ENCODE results near the gene BMP7. TPM values are rescaled to one million over a fixed set of nuclear protein-coding genes. Genes with fewer than 3 reads are reported as not detected.

The BMP7 gene
- total RNA-seq, 2 experiments from 2014 or later: not detected

GRCh38 chr20:57145089-57145631 is 121.3 kb downstream of the BMP7 start:
- TF ChIP-seq CTCF (IDR thresholded peaks at IDR 0.05): no peak
- Histone ChIP-seq H3K4me3 (ENCODE audit: low read length) (no peak overlapping the region), H3K27me3 (ENCODE audit: control insufficient read depth in 1 of 2, insufficient read depth in 2 of 2, low read length in 2 of 2) (peaks cover 6 to 8% of the 10 kb centered on the region in 2 experiments), H3K36me3 (ENCODE audit: insufficient read depth, low read length) (no peaks in the 10 kb centered on the region), H3K27ac (ENCODE audit: low read depth in 1 of 2, low read length in 2 of 2) (no peak overlapping the region), H3K4me1 (ENCODE audit: insufficient read depth, low read length) (no peaks in the 10 kb centered on the region), H3K9me3 (ENCODE audit: control insufficient read depth in 1 of 2, insufficient read depth in 1 of 2, low read length in 2 of 2) (peaks cover 0 to 18% of the 10 kb centered on the region in 2 experiments)
- no peak for ATAC-seq (ENCODE audit: poor library complexity)
- Mint-ChIP-seq H3K36me3 (ENCODE audit: low read depth) (no peaks in the 10 kb centered on the region), H3K27ac (no peak overlapping the region), H3K4me1 (ENCODE audit: low read depth) (no peaks in the 10 kb centered on the region), H3K27me3 (peaks cover 28% of the 10 kb centered on the region), H3K9me3 (no peaks in the 10 kb centered on the region), H3K4me3 (no peak overlapping the region)
- ChIA-PET POLR2A (no interaction called here), CTCF (no interaction called here)
- DNase-seq: no peak
- intact Hi-C loops (cut with DNase I, micrococcal nuclease): no loop called here

- POLR2A ChIA-PET: no interaction called here
- no peak for ATAC-seq (ENCODE audit: poor library complexity)
- no peaks in the 10 kb centered on the region for H3K36me3 ChIP-seq (ENCODE audit: insufficient read depth, low read length)
Measured at GRCh38 chr20:57143173-57143572, 123.3 kb downstream of the BMP7 start.

GRCh38 chr20:57142667-57143066 is 123.8 kb downstream of the BMP7 start:
- Histone ChIP-seq H3K36me3 (ENCODE audit: insufficient read depth, low read length) (no peaks in the 10 kb centered on the region), H3K4me3 (ENCODE audit: low read length) (no peak overlapping the region), H3K9me3 (ENCODE audit: control insufficient read depth in 1 of 2, insufficient read depth in 1 of 2, low read length in 2 of 2) (peaks cover 0 to 5% of the 10 kb centered on the region in 2 experiments), H3K27me3 (ENCODE audit: control insufficient read depth in 1 of 2, insufficient read depth in 2 of 2, low read length in 2 of 2) (peaks cover 0 to 8% of the 10 kb centered on the region in 2 experiments), H3K27ac (ENCODE audit: low read depth in 1 of 2, low read length in 2 of 2) (no peak overlapping the region), H3K4me1 (ENCODE audit: insufficient read depth, low read length) (no peaks in the 10 kb centered on the region)
- Mint-ChIP-seq H3K9me3 (no peaks in the 10 kb centered on the region), H3K27me3 (peaks cover 14% of the 10 kb centered on the region), H3K36me3 (ENCODE audit: low read depth) (no peaks in the 10 kb centered on the region), H3K4me3 (no peak overlapping the region), H3K27ac (no peak overlapping the region), H3K4me1 (ENCODE audit: low read depth) (no peaks in the 10 kb centered on the region)
- ATAC-seq (ENCODE audit: poor library complexity) (no peak), DNase-seq (no peak)
- intact Hi-C loops (cut with DNase I, micrococcal nuclease): no loop called here
- CTCF ChIA-PET: no interaction called here
- POLR2A ChIA-PET: no interaction called here
- no peak for TF ChIP-seq CTCF (IDR thresholded peaks at IDR 0.05)

More at GRCh38 chr20:57143173-57143572, 123.3 kb downstream of the BMP7 start:
- Histone ChIP-seq H3K27me3 (ENCODE audit: control insufficient read depth in 1 of 2, insufficient read depth in 2 of 2, low read length in 2 of 2) (peaks cover 0 to 8% of the 10 kb centered on the region in 2 experiments), H3K27ac (ENCODE audit: low read depth in 1 of 2, low read length in 2 of 2) (no peak overlapping the region), H3K4me3 (ENCODE audit: low read length) (no peak overlapping the region), H3K4me1 (ENCODE audit: insufficient read depth, low read length) (no peaks in the 10 kb centered on the region), H3K9me3 (ENCODE audit: control insufficient read depth in 1 of 2, insufficient read depth in 1 of 2, low read length in 2 of 2) (peaks cover 0 to 10% of the 10 kb centered on the region in 2 experiments)
- no peak for DNase-seq
- H3K27me3 Mint-ChIP-seq: peaks cover 15% of the 10 kb centered on the region
- intact Hi-C loops (cut with DNase I, micrococcal nuclease): no loop called here
- H3K27ac Mint-ChIP-seq: no peak overlapping the region
- no peaks in the 10 kb centered on the region for H3K4me1 Mint-ChIP-seq (ENCODE audit: low read depth)
- CTCF ChIA-PET: no interaction called here
- no peak for TF ChIP-seq CTCF (IDR thresholded peaks at IDR 0.05)
- no peak overlapping the region for H3K4me3 Mint-ChIP-seq
- no peaks in the 10 kb centered on the region for H3K36me3 Mint-ChIP-seq (ENCODE audit: low read depth)
- no peaks in the 10 kb centered on the region for H3K9me3 Mint-ChIP-seq

Measured in CD4-positive, alpha-beta T cell (primary cell).